Upper lobe of right lung (tissue), 1 donor: ENCODE measurements around the gene ACTG1. TPM values are rescaled to one million over a fixed set of nuclear protein-coding genes. Genes with fewer than 3 reads are reported as not detected.

Experiments used
- ATAC-seq: fragments of 200-7000 bp; cut with Tn5 transposase; one replicate; pipeline ENCODE4 v1.9.1; 2020; ENCODE audit warnings: mild to moderate bottlenecking, moderate library complexity
- DNase-seq: peaks from one replicate; pipeline ENCODE4 v3.0.0-alpha.2; 2020
- H3K27ac ChIP-seq: fragments of 200-600 bp; one replicate; pipeline ENCODE4 v1.8.0; 2022
- H3K27me3 ChIP-seq: fragments of 200-600 bp; one replicate; pipeline ENCODE4 v1.8.0; 2022; ENCODE audit warnings: mild to moderate bottlenecking
- H3K36me3 ChIP-seq: fragments of 200-600 bp; one replicate; pipeline ENCODE4 v1.8.0; 2022
- H3K4me1 ChIP-seq: fragments of 200-600 bp; one replicate; pipeline ENCODE4 v1.8.0; 2022
- H3K4me3 ChIP-seq: fragments of 200-600 bp; one replicate; pipeline ENCODE4 v1.8.0; 2022; ENCODE audit warnings: mild to moderate bottlenecking
- H3K9me3 ChIP-seq: fragments of 200-600 bp; one replicate; pipeline ENCODE4 v1.8.0; 2022
- intact Hi-C: fragments of 100-400 bp; cut with DNase I; formaldehyde crosslinking; loops from one replicate; pipeline ENCODE4 v1.11.0; 2022
- total RNA-seq: library from RNA; stranded (reverse); fragmentation: NEBNext Ultra II Directional; extraction: Animal tissue kit (Norgen Biotek cat#: 25700); gene quantifications from one replicate; pipeline ENCODE4 v1.2.1, GENCODE V29; 2021
- TF ChIP-seq, protein P1 (sequence below): fragments of 200-600 bp; IDR thresholded peaks from one replicate; pipeline ENCODE4 v1.8.0; 2022; ENCODE audit warnings: antibody characterized with exemption
- donor health status: DM: no; HTN: yes; CAD: no; lungs with severe emphysema.

The ACTG1 gene
- total RNA-seq, 1 donor from 2014 or later, result 2,193 TPM

DNA sequence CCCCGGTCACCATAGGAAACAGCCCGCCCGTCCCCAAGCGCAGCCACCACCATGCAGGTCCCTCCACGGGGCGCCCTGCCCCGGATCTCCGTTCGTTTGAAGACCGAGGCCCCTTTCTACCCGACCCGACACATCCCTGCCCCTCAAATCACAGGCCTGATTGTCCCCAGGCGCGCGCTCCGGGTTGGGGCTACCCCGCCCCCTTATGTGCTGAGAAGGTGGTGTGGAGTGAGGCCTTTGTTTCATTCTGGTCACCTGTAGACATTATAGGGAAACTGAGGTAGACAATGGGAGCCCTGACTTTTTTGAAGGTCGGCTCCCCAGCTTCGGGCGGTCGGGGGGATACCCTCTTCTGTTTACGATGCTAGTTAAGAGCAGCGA, 763 bp upstream of the ACTG1 start:
- Histone ChIP-seq H3K4me3 (peak overlapping the region; percentile 94), H3K4me1 (peaks cover 44% of the 10 kb centered on the region), H3K27me3 (no peaks in the 10 kb centered on the region), H3K27ac (peak overlapping the region; percentile 98), H3K36me3 (peaks cover 34% of the 10 kb centered on the region), H3K9me3 (no peaks in the 10 kb centered on the region)
- ATAC-seq (peak; percentile 4), DNase-seq (peak; percentile 86)
- intact Hi-C loops, result no loop called here
- TF ChIP-seq, protein P1, sequence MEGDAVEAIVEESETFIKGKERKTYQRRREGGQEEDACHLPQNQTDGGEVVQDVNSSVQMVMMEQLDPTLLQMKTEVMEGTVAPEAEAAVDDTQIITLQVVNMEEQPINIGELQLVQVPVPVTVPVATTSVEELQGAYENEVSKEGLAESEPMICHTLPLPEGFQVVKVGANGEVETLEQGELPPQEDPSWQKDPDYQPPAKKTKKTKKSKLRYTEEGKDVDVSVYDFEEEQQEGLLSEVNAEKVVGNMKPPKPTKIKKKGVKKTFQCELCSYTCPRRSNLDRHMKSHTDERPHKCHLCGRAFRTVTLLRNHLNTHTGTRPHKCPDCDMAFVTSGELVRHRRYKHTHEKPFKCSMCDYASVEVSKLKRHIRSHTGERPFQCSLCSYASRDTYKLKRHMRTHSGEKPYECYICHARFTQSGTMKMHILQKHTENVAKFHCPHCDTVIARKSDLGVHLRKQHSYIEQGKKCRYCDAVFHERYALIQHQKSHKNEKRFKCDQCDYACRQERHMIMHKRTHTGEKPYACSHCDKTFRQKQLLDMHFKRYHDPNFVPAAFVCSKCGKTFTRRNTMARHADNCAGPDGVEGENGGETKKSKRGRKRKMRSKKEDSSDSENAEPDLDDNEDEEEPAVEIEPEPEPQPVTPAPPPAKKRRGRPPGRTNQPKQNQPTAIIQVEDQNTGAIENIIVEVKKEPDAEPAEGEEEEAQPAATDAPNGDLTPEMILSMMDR, result no peak

DNA sequence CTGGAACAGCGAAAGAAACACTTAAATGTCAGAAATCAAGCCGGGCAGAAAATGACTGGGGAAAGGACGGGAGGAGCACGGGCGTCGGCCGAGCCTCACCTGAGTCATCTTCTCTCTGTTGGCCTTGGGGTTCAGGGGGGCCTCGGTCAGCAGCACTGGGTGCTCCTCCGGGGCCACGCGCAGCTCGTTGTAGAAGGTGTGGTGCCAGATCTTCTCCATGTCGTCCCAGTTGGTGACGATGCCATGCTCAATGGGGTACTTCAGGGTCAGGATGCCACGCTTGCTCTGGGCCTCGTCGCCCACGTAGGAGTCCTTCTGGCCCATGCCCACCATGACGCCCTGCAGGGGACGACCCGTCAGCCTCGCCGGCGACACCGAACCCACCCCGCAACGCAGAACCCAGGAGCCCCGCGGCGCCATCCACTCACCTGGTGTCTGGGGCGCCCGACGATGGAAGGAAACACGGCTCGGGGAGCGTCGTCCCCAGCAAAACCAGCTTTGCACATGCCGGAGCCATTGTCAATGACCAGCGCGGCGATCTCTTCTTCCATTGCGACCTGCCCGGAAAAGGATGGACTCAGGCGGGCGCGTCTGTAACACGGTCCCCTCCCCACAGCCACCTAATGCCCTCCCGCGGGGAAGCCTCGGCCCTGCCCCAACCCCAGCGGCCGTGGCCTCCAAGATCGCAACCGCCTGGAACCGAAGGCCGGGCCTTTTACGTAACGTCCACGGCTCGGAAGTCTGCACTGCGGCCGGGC, 616 bp downstream of the ACTG1 start:
- TF ChIP-seq, protein P1, result no peak
- intact Hi-C loops, result no loop called here
- DNase-seq, result no peak
- peak; percentile 1 for ATAC-seq
- Histone ChIP-seq H3K27me3 (no peaks in the 10 kb centered on the region), H3K4me1 (peaks cover 34% of the 10 kb centered on the region), H3K4me3 (peak overlapping the region; percentile 94), H3K27ac (peak overlapping the region; percentile 90), H3K9me3 (no peaks in the 10 kb centered on the region), H3K36me3 (peaks cover 34% of the 10 kb centered on the region)

DNA sequence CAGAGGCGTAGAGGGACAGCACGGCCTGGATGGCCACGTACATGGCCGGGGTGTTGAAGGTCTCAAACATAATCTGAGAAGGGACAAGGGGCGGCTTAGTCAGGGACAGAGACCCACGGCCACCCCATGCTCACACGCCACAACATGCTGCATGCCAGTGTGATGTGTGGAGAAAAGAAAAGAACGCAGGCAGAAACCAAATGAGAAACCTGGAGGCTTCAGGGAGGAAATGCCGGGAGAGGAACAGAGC, 1.1 kb downstream of the ACTG1 start:
- no peaks in the 10 kb centered on the region for H3K27me3 ChIP-seq
- intact Hi-C loops, result no loop called here
- ATAC-seq (no peak), DNase-seq (no peak)
- H3K27ac ChIP-seq, result peak overlapping the region; percentile 90
- no peaks in the 10 kb centered on the region for H3K9me3 ChIP-seq
- peaks cover 34% of the 10 kb centered on the region for H3K36me3 ChIP-seq
- peak overlapping the region; percentile 94 for H3K4me3 ChIP-seq
- peaks cover 29% of the 10 kb centered on the region for H3K4me1 ChIP-seq
- TF ChIP-seq, protein P1, result no peak

DNA sequence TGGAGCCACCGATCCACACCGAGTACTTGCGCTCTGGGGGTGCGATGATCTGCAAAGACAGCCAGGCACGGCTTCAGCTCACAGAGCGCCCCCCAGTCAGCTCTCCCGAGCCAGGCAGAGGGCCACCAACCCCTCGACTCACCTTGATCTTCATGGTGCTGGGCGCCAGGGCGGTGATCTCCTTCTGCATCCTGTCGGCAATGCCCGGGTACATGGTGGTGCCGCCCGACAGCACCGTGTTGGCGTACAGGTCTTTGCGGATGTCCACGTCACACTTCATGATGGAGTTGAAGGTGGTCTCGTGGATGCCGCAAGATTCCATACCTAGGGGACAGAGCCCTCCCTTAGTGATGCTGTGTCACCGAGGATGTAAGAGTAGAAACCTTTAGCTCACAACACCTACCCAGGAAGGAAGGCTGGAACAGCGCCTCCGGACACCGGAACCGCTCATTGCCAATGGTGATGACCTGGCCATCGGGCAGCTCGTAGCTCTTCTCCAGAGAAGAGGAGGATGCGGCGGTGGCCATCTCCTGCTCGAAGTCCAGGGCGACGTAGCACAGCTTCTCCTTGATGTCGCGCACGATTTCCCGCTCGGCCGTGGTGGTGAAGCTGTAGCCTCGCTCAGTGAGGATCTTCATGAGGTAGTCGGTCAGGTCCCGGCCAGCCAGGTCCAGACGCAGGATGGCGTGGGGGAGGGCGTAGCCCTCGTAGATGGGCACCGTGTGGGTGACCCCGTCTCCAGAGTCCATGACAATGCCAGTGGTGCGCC, 1.6 kb downstream of the ACTG1 start:
- ATAC-seq (no peak), DNase-seq (no peak)
- TF ChIP-seq, protein P1, result no peak
- Histone ChIP-seq H3K9me3 (no peaks in the 10 kb centered on the region), H3K36me3 (peaks cover 34% of the 10 kb centered on the region), H3K4me1 (peaks cover 24% of the 10 kb centered on the region), H3K27ac (peak overlapping the region; percentile 90), H3K4me3 (peak overlapping the region; percentile 94), H3K27me3 (no peaks in the 10 kb centered on the region)
- intact Hi-C loops, result no loop called here

DNA sequence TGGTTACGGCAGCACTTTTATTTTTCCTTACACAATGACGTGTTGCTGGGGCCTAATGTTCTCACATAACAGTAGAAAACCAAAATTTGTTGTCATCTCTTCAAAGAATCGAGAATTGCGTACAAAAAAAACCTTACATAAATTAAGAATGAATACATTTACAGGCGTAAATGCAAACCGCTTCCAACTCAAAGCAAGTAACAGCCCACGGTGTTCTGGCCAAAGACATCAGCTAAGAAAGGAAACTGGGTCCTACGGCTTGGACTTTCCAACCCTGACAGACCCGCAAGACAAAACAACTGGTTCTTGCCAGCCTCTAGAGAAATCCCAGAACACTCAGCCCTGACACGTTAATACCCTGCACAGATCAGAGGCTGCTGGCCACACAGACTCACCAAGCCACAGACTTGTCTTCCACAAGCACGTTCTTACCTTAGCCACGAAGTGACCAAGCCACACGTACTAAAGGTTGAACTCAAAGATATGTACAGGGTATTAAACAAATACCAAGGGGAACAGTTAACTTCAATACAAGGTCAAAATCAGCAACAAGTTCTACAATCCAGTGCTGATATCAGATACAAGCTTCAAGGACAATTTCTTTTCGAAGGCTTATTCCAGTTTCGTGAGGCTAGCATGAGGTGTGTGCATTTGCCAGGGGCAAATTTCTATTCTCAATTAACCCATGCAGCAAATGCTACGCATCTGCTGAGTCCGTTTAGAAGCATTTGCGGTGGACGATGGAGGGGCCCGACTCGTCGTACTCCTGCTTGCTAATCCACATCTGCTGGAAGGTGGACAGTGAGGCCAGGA, 2.4 kb downstream of the ACTG1 start:
- Histone ChIP-seq H3K4me1 (peaks cover 18% of the 10 kb centered on the region), H3K36me3 (peaks cover 34% of the 10 kb centered on the region), H3K4me3 (peak overlapping the region; percentile 94), H3K27ac (peak overlapping the region; percentile 90), H3K9me3 (no peaks in the 10 kb centered on the region), H3K27me3 (no peaks in the 10 kb centered on the region)
- TF ChIP-seq, protein P1, result no peak
- no peak for ATAC-seq
- no peak for DNase-seq
- intact Hi-C loops, result no loop called here
